CD4-positive, CD25-positive, alpha-beta regulatory T cell (primary cell): Measurements from ENCODE around the gene RICTOR. TPM values are rescaled to one million over a fixed set of nuclear protein-coding genes. Genes with fewer than 3 reads are reported as not detected.

Experiments
- ATAC-seq, 2 donors: fragments of 150-1000 bp; cut with Tn5 transposase; one replicate each; pipeline ENCODE4 v1.10.0; 2021; ENCODE audit warnings: low read depth in 2 of 2, moderate number of reproducible peaks in 2 of 2, moderate library complexity in 1 of 2
- DNase-seq, 3 donors: peaks; one replicate each; pipeline versions ENCODE4 v3.0.0 to v3.0.0-alpha.2; 2012 to 2022; ENCODE audit warnings: mixed read lengths in 1 of 3
- H3K27ac ChIP-seq: one replicate; pipeline ENCODE4 v1.7.0; 2013; ENCODE audit warnings: mild to moderate bottlenecking, low read length; ENCODE audit not compliant: insufficient read depth, poor library complexity, severe bottlenecking
- H3K27me3 ChIP-seq: one replicate; pipeline ENCODE4 v1.7.0; 2013; ENCODE audit warnings: low read length; ENCODE audit not compliant: control insufficient read depth, insufficient read depth
- H3K36me3 ChIP-seq: one replicate; pipeline ENCODE4 v1.7.0; 2013; ENCODE audit warnings: mild to moderate bottlenecking, low read length, moderate library complexity; ENCODE audit not compliant: control insufficient read depth, insufficient read depth
- H3K4me1 ChIP-seq: 2 replicates; pipeline ENCODE4 v1.7.0; 2013; ENCODE audit warnings: mild to moderate bottlenecking, low read length; ENCODE audit not compliant: insufficient read depth, control insufficient read depth, poor library complexity, severe bottlenecking
- H3K4me3 ChIP-seq: one replicate; pipeline ENCODE4 v1.7.0; 2013; ENCODE audit warnings: low read depth, mild to moderate bottlenecking, low read length, moderate library complexity
- H3K9me3 ChIP-seq, 2 experiments: 1 replicate in 1 of 2; 2 replicates in 1 of 2; pipeline ENCODE4 v1.7.0; 2013; ENCODE audit warnings: low read length in 2 of 2, mild to moderate bottlenecking in 1 of 2, moderate library complexity in 1 of 2; ENCODE audit not compliant: control insufficient read depth in 2 of 2
- H3K27ac Mint-ChIP-seq, 3 donors: one replicate each; pipeline ENCODE4 v1.8.0; 2020 to 2022; ENCODE audit warnings: mild to moderate bottlenecking in 3 of 3, mixed read lengths in 3 of 3, moderate library complexity in 2 of 3
- H3K27me3 Mint-ChIP-seq: one replicate; pipeline ENCODE4 v1.8.0; 2022; ENCODE audit warnings: mild to moderate bottlenecking, mixed read lengths
- H3K36me3 Mint-ChIP-seq: one replicate; pipeline ENCODE4 v1.8.0; 2020; ENCODE audit warnings: mixed read lengths
- H3K4me1 Mint-ChIP-seq, 4 donors: one replicate each; pipeline ENCODE4 v1.8.0; 2020 to 2022; ENCODE audit warnings: mixed read lengths in 4 of 4, mild to moderate bottlenecking in 1 of 4
- H3K4me3 Mint-ChIP-seq, 4 donors: one replicate each; pipeline ENCODE4 v1.8.0; 2020 to 2022; ENCODE audit warnings: mild to moderate bottlenecking in 4 of 4, mixed read lengths in 4 of 4, moderate library complexity in 3 of 4
- H3K9me3 Mint-ChIP-seq, 7 donors: one replicate each; pipeline ENCODE4 v1.8.0; 2020 to 2022; ENCODE audit warnings: mixed read lengths in 7 of 7, mild to moderate bottlenecking in 3 of 7, moderate library complexity in 2 of 7
- polyA plus RNA-seq, 4 donors: library from polyadenylated mRNA; unstranded; fragments of 300-500 nt; fragmentation: Illumina TruSeq; gene quantifications; one replicate each; pipeline ENCODE4 v1.2.3, GENCODE V29; 2021
- total RNA-seq: library from RNA; stranded (reverse); gene quantifications from one replicate; pipeline ENCODE4 v1.2.3, GENCODE V29; 2022

The RICTOR gene
- total and polyA plus RNA-seq, 5 donors from 2014 or later: 11.3 to 84.0 (median 15.2) TPM

DNA sequence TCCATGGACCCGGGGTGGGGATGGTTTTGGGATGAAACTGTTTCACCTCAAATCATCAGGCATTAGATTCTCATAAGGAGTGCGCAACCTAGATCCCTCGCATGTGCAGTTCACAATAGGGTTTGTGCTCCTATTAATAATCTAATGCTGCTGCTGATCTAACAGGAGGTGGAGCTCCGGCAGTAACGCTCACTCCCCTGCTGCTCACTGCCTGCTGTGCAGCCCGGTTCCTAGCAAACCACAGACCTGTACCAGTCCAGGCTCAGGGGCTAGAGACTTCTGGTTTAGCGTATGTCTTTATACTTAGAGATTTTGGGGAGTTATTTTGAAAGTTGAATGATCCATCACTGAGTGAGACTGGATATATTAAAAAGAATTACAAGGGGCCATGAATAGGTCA, 50.2 kb downstream of the RICTOR start:
- peaks cover 45% of the 10 kb centered on the region for H3K36me3 Mint-ChIP-seq
- no peaks in the 10 kb centered on the region for H3K27me3 Mint-ChIP-seq
- peak overlapping the region in 1 of 3 donors; percentile 61 for H3K27ac Mint-ChIP-seq
- Histone ChIP-seq H3K27me3 (no peaks in the 10 kb centered on the region), H3K36me3 (peaks cover 34% of the 10 kb centered on the region), H3K4me1 (peaks cover 33% of the 10 kb centered on the region), H3K9me3 (peaks cover 2 to 11% of the 10 kb centered on the region in 2 experiments), H3K27ac (no peak overlapping the region), H3K4me3 (no peak overlapping the region)
- peaks cover 37 to 70% (median 59%) of the 10 kb centered on the region in 4 donors for H3K4me1 Mint-ChIP-seq
- DNase-seq (no peak), ATAC-seq (no peak)
- no peak overlapping the region for H3K4me3 Mint-ChIP-seq
- peaks cover 0 to 10% (median 2%) of the 10 kb centered on the region in 7 donors for H3K9me3 Mint-ChIP-seq

DNA sequence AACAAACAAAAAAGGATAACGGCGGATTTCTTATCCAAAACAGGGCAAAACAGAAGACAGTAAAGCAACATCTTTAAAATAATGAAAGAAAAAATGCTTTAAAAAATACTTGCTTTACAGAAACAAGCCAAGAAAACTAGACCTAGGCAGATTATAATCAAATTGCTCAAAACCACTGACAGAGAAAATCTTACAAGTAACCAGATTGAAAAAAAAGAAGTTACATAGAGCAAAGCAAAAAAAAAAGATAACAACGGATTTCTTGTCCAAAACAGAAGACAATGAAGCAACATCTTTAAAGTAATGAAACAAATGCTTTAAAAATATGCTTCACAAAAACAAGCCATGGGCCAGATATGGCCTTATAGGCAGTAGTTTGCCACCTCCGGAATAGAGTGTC, 51.1 kb downstream of the RICTOR start:
- no peaks in the 10 kb centered on the region for H3K27me3 Mint-ChIP-seq
- H3K36me3 Mint-ChIP-seq: peaks cover 44% of the 10 kb centered on the region
- H3K4me3 Mint-ChIP-seq: peak overlapping the region in 2 of 4 donors; percentile 1 to 42
- H3K36me3 ChIP-seq: peaks cover 33% of the 10 kb centered on the region
- DNase-seq (no peak), ATAC-seq (no peak)
- H3K27me3 ChIP-seq: no peaks in the 10 kb centered on the region
- no peak overlapping the region for H3K27ac ChIP-seq
- H3K4me1 Mint-ChIP-seq: peaks cover 44 to 78% (median 68%) of the 10 kb centered on the region in 4 donors
- peaks cover 33% of the 10 kb centered on the region for H3K4me1 ChIP-seq
- H3K9me3 Mint-ChIP-seq: peaks cover 0 to 9% (median 1%) of the 10 kb centered on the region in 7 donors
- H3K9me3 ChIP-seq: peaks cover 2 to 5% of the 10 kb centered on the region in 2 experiments
- H3K27ac Mint-ChIP-seq: no peak overlapping the region
- H3K4me3 ChIP-seq: peak overlapping the region; percentile 27

DNA sequence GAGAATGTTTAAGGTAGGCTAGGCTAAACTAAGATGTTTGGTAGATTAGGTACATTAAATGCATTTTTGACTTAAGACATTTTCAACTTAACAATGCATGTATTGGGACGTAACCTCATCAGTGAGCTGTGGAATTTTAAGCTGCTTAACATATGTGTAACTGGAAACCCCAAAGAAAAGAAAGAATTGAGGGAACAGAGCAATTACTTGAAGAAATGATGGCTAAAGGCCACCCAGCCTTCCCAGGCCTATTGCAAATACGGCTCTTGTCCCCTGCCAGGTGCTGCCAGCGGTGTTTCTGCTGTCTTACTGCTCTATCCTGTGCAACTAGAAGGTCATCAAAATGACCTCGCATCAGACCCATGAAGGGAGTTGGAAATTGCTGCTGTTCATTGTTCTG, 52.0 kb downstream of the RICTOR start:
- no peak overlapping the region for H3K27ac ChIP-seq
- ATAC-seq (no peak), DNase-seq (no peak)
- H3K27ac Mint-ChIP-seq: peak overlapping the region; percentile 15 to 61 (median 47)
- peaks cover 27% of the 10 kb centered on the region for H3K36me3 ChIP-seq
- peaks cover 53 to 81% (median 73%) of the 10 kb centered on the region in 4 donors for H3K4me1 Mint-ChIP-seq
- H3K36me3 Mint-ChIP-seq: peaks cover 42% of the 10 kb centered on the region
- H3K4me1 ChIP-seq: peaks cover 33% of the 10 kb centered on the region
- no peaks in the 10 kb centered on the region for H3K27me3 Mint-ChIP-seq
- H3K27me3 ChIP-seq: no peaks in the 10 kb centered on the region
- peaks cover 0 to 5% of the 10 kb centered on the region in 2 experiments for H3K9me3 ChIP-seq
- peaks cover 0 to 4% (median 0%) of the 10 kb centered on the region in 7 donors for H3K9me3 Mint-ChIP-seq
- H3K4me3 Mint-ChIP-seq: peak overlapping the region in 1 of 4 donors; percentile 4
- H3K4me3 ChIP-seq: no peak overlapping the region

DNA sequence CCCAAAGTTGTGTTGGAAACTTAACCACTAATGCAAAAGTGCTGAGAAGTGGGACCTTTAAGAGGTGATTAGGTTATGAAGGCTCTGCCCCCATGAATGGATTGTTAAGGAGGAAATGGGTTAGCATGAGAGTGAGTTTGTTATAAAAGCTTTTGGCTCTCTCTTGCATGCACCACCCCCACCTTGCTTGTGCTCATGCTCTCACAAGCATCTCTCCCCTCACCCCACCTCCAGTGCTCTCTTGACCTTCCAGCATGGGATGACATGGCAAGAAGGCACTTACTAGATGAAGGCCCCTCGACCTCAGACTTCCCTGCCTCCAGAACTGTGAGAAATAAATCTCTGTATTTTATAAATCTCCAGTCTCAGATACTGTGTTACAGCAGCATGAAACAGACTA, 52.8 kb downstream of the RICTOR start:
- Histone ChIP-seq H3K4me1 (peaks cover 33% of the 10 kb centered on the region), H3K36me3 (peaks cover 27% of the 10 kb centered on the region), H3K9me3 (peaks cover 0 to 5% of the 10 kb centered on the region in 2 experiments), H3K27ac (no peak overlapping the region), H3K4me3 (no peak overlapping the region), H3K27me3 (no peaks in the 10 kb centered on the region)
- no peak for DNase-seq
- Mint-ChIP-seq H3K27ac (peak overlapping the region; percentile 19 to 62 (median 52)), H3K27me3 (no peaks in the 10 kb centered on the region), H3K36me3 (peaks cover 42% of the 10 kb centered on the region), H3K4me1 (peaks cover 56 to 81% (median 74%) of the 10 kb centered on the region in 4 donors), H3K4me3 (no peak overlapping the region), H3K9me3 (peaks cover 0 to 4% (median 0%) of the 10 kb centered on the region in 7 donors)
- no peak for ATAC-seq

DNA sequence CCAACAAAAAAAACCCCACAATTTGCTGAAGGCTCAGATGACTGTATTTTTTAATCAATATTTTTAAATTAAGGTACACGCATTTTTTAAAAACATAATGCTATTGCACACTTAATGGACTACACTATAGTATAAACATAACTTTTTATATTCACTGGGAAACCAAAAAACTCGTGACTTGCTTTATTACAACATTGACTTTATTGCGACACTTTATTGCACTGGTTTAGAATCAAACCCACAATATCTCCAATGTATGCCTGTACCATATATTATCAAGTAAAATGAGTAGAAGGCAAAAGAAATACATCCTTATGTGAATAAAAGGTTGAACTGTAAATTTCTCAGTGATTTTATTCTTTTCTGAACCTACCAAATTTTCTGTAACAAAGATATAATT, 53.7 kb downstream of the RICTOR start:
- peaks cover 31% of the 10 kb centered on the region for H3K4me1 ChIP-seq
- peaks cover 62 to 83% (median 76%) of the 10 kb centered on the region in 4 donors for H3K4me1 Mint-ChIP-seq
- peaks cover 27% of the 10 kb centered on the region for H3K36me3 ChIP-seq
- H3K36me3 Mint-ChIP-seq: peaks cover 39% of the 10 kb centered on the region
- DNase-seq (no peak), ATAC-seq (no peak)
- H3K4me3 Mint-ChIP-seq: no peak overlapping the region
- no peak overlapping the region for H3K27ac Mint-ChIP-seq
- H3K27me3 ChIP-seq: no peaks in the 10 kb centered on the region
- H3K27ac ChIP-seq: no peak overlapping the region
- H3K9me3 Mint-ChIP-seq: peaks cover 0 to 1% (median 0%) of the 10 kb centered on the region in 7 donors
- no peaks in the 10 kb centered on the region for H3K27me3 Mint-ChIP-seq
- H3K9me3 ChIP-seq: no peaks in the 10 kb centered on the region
- H3K4me3 ChIP-seq: no peak overlapping the region

DNA sequence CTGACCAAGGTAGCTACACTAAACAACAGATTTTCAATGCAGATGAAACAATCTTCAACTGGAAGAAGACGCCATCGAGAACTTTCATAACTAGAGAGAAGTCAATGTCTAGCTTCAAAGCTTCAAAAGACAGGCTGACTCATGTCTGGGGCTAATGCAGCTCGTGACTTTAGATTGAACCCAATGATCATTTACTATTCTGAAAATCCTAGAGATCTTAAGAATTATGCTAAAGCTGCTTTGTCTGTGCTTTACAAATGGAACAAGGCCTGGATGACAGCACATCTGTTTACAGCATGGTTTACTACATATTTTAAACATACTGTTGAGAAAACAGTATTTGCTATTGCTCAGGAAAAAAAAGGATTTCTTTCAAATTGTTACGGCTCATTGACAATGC, 54.9 kb downstream of the RICTOR start:
- Mint-ChIP-seq H3K27me3 (no peaks in the 10 kb centered on the region), H3K27ac (peak overlapping the region in 1 of 3 donors; percentile 85), H3K9me3 (no peaks in the 10 kb centered on the region), H3K36me3 (peaks cover 36% of the 10 kb centered on the region), H3K4me3 (no peak overlapping the region), H3K4me1 (peaks cover 56 to 75% (median 69%) of the 10 kb centered on the region in 4 donors)
- H3K4me1 ChIP-seq: peaks cover 29% of the 10 kb centered on the region
- ATAC-seq: no peak
- H3K9me3 ChIP-seq: no peaks in the 10 kb centered on the region
- no peak overlapping the region for H3K4me3 ChIP-seq
- no peak overlapping the region for H3K27ac ChIP-seq
- peaks cover 35% of the 10 kb centered on the region for H3K36me3 ChIP-seq
- H3K27me3 ChIP-seq: no peaks in the 10 kb centered on the region
- DNase-seq: no peak

DNA sequence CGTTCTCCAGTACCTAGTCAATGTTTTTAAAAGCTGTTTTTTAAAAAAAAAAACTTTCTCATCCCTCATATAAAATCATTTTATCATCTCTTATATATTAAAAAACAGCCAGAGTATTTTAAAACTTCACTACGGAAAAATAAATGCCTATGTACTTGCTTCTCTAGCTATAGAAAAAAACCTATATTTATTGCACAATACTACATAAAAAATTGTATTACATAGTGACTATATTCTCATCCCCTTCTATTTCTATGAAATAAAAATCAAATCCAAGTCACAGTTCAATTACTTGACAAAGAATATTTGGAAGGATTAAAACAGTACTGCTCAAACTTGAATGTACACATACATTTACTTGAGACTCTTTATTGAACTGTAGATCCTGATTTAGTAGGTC, 56.7 kb downstream of the RICTOR start:
- peaks cover 13% of the 10 kb centered on the region for H3K4me1 ChIP-seq
- H3K27ac ChIP-seq: no peak overlapping the region
- no peaks in the 10 kb centered on the region for H3K27me3 Mint-ChIP-seq
- H3K36me3 Mint-ChIP-seq: peaks cover 45% of the 10 kb centered on the region
- peaks cover 42 to 57% (median 56%) of the 10 kb centered on the region in 4 donors for H3K4me1 Mint-ChIP-seq
- ATAC-seq (no peak), DNase-seq (no peak)
- H3K9me3 ChIP-seq: peaks cover 10 to 12% of the 10 kb centered on the region in 2 experiments
- peaks cover 50% of the 10 kb centered on the region for H3K36me3 ChIP-seq
- no peak overlapping the region for H3K27ac Mint-ChIP-seq
- H3K27me3 ChIP-seq: no peaks in the 10 kb centered on the region
- H3K9me3 Mint-ChIP-seq: peaks cover 0 to 6% (median 1%) of the 10 kb centered on the region in 7 donors
- H3K4me3 ChIP-seq: no peak overlapping the region
- H3K4me3 Mint-ChIP-seq: no peak overlapping the region
